GM19035 (cell line): ENCODE data around the gene HACD2.
"Not testable (repeated sequence)": the region's sequence is repeated elsewhere in the genome, so short reads cannot be mapped to it uniquely, and the experiment has no call there.

Source experiments
- ATAC-seq: cut with Tn5 transposase; IDR thresholded peaks from one replicate; pipeline ENCODE4 v1.9.1; 2021; ENCODE audit not compliant: unreplicated experiment

HACD2 gene

DNA sequence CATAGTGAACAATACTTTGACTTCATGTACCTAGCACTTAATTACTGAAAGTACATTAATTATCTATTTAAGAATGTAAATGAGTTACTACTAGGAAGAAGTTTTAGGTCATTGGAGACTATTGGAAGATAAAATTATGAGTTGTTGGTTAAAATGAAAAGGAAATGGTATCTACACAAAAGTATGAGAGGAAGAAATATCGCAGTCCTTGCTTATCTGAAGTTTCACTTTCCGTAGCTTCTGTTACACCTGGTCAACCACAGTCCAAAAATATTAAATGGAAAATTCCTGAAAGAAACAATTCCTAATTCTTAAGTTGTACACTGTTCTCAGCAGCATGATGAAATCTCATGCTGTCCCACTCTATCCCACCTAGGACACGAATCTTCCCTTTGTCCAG lies 57.8 kb downstream of the HACD2 start:
- no peak for ATAC-seq

DNA sequence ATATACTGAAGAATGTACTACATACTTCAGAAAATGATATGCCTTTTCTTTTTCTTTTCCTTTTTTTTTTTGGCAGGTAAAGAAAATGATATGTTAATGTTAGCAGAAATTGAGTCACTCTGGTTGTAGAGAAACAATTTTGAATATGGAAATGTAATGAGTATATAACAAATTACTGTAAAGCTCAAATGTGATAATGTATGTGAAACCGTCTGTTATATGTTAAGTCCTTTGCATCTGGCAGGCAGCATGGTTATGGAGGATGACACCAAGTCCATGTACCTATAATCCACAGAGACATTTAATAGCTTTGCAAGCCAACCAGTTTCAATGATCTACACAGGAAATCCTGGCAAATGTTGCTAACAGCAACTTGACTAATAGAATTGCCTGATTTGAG lies 58.4 kb downstream of the HACD2 start:
- no peak for ATAC-seq

DNA sequence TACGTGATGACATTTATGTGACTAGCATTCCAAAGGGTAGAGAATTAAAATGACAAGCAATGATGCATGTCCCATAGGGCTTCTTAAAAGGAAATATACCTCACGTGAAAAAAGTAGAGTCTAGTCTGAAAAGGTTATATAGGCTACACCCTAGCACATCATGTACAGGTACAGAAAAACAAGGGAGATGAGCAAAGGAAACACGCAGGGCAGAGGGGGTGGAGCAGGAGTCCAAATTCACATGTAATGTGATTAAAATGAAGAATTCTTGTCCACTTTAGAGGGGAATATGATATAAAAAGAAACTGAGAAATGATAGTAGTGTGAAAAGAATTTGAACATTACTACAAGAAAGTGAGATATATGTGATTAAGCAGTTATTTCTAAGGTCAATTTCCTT lies 59.4 kb downstream of the HACD2 start:
- ATAC-seq, result no peak

DNA sequence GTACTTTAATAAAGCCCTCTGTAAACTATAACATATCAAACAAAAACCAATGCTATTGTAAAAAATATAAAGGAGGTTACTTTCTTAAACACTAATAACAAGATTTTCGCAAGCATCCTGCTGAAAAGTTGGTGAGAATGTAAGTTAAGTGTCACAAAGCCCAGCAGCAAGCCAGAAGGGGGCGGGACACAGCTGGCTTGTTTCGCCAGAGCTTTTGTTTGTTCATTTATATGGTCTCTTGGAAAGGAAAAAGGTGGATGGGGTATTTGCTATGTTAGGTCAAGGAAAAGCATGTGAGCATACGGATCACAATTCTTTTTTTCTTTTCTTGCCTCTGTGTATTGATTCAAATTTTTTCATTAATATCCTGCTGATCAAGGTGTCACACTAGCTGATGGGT lies 59.9 kb downstream of the HACD2 start:
- no peak for ATAC-seq

- ATAC-seq, result no peak
These were observed 61.8 kb downstream of the HACD2 start for GRCh38 chr3:123523023-123523412.

- ATAC-seq, result no peak
These were observed 62.4 kb downstream of the HACD2 start for GRCh38 chr3:123522320-123523022.

- ATAC-seq, result no peak
These were observed 63.5 kb downstream of the HACD2 start for GRCh38 chr3:123521179-123521969.

- ATAC-seq, result no peak
These were observed 64.2 kb downstream of the HACD2 start for GRCh38 chr3:123520656-123521055.

- no peak for ATAC-seq
These were observed 65.9 kb downstream of the HACD2 start for GRCh38 chr3:123518892-123519485.

GRCh38 chr3:123511726-123512125 lies 73.1 kb downstream of the HACD2 start:
- ATAC-seq, result no peak

DNA sequence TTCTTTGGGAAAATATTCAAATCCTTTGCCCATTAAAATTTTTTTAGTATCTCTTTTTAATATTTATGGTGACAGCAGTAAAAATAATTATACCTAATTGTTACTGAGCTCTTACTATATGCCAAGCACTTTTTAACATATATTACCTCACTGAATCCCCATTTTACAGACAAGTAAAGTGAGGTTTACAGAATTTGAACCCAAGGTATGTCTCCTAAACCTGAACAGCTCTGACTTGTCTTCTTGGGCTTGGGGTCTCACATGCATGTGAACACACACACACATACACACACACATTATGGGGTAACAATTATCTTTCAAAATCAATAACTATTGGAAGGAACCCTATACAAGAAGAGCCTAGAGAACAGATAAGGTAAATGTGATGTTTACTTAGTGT lies 73.8 kb downstream of the HACD2 start:
- ATAC-seq, result no peak

GRCh38 chr3:123508178-123508577 lies 76.7 kb downstream of the HACD2 start:
- ATAC-seq, result no peak

DNA sequence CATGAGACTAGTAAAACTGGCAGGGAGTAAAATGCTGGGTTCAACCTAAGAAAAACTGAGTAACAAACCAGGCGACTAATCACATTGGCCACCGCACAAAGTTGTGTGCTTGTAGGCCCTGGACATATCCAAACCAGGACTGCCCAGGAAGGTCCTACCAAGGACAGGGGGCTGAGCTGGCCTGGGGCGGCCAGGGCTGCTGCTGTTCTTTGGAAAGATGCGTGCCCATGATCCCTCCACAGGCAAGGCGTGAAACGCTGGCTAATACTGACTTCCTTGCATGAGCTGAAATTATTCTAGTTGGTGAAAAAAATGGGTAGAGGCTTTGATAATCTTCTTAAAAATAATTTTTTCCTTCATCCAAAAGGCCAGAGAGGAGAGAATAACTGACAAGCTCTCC lies 79.0 kb downstream of the HACD2 start:
- no peak for ATAC-seq

DNA sequence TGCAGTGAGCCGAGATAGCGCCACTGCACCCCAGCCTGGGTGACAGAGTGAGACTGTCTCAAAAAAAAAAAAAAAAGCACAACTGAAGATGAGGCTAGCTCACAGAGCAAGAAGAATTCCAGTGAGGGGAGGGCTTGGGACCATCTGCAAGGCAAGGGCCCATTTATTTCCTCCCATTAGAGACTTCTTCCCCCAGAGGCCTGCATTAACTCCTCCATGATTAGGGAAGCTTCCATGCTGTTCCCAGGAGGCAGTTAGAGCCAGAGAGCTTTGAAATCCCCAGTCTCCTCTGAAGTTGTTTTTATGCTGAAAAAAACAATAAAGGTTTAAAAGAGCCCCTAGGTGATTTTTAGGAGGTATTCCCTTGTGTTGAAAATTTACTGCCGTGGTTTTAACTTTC lies 81.7 kb downstream of the HACD2 start:
- ATAC-seq, result no peak

DNA sequence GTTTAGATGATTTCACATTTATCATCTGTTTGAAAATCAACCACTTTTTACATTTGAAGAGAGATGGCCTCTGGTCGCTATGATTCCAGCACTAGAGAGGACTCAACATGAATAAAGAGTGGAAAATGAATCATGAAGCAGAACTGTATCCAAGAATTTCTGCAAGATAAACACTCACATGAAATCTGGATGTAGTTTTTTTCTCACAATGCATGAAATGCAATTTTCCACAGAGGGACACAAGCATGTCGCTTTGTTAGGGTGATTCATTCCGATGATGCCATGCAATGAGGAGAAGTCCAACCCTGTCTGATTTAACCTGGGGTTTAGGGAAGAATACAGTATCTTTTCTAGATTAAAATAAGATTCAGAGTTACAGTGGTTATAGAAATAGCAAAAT lies 85.5 kb downstream of the HACD2 start:
- ATAC-seq, result no peak

GRCh38 chr3:123498761-123499160 lies 86.1 kb downstream of the HACD2 start:
- ATAC-seq, result no peak

GRCh38 chr3:123493912-123494311 lies 90.9 kb downstream of the HACD2 start:
- no peak for ATAC-seq

DNA sequence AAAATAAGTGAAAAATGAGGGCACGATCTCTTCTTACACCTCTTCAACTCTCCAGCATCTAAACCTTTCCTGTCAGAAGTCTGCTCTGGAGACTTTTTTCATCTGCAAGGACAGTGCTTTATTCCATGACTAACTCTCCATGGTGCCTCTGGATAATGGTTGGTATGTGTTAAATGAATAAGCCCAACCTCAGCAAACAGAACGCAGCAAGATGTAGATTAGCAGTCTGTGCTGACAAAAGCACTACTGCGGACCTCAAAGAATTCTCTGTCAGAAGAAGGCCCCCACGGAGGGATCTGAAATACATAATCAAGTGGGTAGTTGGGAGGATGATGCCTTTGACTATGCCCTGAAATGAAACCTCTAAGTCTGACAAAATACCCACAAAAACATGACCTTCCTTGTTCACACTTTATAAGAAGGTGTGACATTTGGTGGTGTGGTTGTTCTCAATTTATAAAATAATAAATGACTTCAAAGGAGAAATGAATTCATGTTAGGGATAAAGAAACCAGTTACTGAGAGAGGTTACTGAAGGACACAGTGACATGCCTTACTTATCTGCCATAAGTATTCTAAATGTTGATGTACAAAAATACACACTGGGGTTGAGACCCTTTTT lies 92.8 kb downstream of the HACD2 start:
- ATAC-seq, result no peak

- ATAC-seq, result no peak
These were observed 95.4 kb downstream of the HACD2 start for GRCh38 chr3:123489400-123490004.

DNA sequence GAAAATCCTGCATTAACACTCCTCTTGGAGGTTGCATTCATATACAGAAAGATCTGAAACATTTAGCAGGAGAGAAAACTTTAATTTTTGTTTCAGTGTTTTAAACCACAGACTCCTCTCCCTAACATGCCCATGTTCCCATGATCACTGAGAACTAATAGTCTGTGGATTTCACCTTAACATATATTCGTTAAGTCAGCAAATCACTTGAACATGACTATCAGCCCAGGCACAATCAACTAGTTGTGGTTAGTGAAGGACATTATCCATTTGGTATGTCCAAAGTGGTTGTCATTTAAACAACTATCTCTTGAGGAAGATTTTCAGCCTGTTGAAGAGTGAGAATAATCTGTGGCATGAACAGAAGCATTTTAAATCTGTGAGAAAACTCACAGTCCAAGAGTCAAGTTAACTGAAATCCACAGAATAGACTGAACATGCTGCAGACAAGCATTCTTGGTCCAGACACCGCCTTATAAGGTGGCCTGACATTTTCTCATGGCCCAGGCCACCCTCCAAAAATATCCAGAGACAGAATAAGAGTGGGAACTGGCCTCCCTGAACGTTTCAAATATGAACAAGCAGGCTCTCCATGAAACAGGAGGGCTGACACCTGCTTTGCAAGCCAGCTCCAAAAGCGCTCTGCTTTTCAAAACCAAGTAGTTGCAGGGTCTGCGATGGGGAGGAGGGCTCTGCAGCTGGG lies 96.1 kb downstream of the HACD2 start:
- ATAC-seq, result no peak

- ATAC-seq, result not testable (repeated sequence)
These were observed 97.8 kb downstream of the HACD2 start for GRCh38 chr3:123487063-123487462.
